KOPT-K1 (cell line): ENCODE data around the gene SORBS2.
"Not testable (repeated sequence)": the region's sequence is repeated elsewhere in the genome, so short reads cannot be mapped to it uniquely, and the experiment has no call there.

Experiments used
- H3K27ac ChIP-seq: fragments of 200-600 bp; sonication (generic); 2 replicates; pipeline ENCODE4 v1.5.1; 2016; ENCODE audit warnings: antibody characterized with exemption, mild to moderate bottlenecking, low read depth, low read length; ENCODE audit not compliant: poor library complexity, severe bottlenecking
- H3K36me3 ChIP-seq: fragments of 200-600 bp; sonication (generic); 2 replicates; pipeline ENCODE4 v1.5.1; 2017; ENCODE audit warnings: antibody characterized with exemption, mild to moderate bottlenecking, low read length, moderate library complexity; ENCODE audit not compliant: insufficient read depth
- H3K9me3 ChIP-seq: fragments of 200-600 bp; sonication (generic); 2 replicates; pipeline ENCODE4 v1.5.1; 2017; ENCODE audit warnings: antibody characterized with exemption, low read length, mild to moderate bottlenecking; ENCODE audit not compliant: insufficient read depth, poor library complexity, severe bottlenecking

SORBS2 gene

DNA sequence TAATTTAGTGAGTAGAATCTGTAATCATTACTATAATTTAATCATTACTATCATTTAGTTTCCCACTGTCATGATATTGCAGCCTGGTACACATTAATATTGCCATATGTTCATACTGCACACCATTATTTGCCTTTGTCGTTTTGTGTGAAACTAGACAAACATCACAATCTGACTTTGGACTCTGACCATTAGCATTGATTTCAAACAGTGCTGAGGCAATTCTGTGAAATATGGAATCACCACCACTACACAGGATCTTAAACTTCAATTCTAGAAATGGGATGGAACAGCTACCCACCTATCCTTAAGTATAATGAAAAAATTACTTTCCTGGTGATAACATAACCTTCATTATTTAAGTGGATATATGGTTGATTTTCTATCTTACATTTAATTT lies 98.3 kb downstream of the SORBS2 start:
- no peak overlapping the region for H3K27ac ChIP-seq

GRCh38 chr4:185713272-185713671 lies 98.7 kb downstream of the SORBS2 start:
- H3K27ac ChIP-seq, result no peak overlapping the region
- H3K9me3 ChIP-seq, result no peaks in the 10 kb centered on the region
- H3K36me3 ChIP-seq, result no peaks in the 10 kb centered on the region

More for the DNA sequence above, 98.3 kb downstream of the SORBS2 start:
- Histone ChIP-seq H3K9me3 (no peaks in the 10 kb centered on the region), H3K36me3 (no peaks in the 10 kb centered on the region)

DNA sequence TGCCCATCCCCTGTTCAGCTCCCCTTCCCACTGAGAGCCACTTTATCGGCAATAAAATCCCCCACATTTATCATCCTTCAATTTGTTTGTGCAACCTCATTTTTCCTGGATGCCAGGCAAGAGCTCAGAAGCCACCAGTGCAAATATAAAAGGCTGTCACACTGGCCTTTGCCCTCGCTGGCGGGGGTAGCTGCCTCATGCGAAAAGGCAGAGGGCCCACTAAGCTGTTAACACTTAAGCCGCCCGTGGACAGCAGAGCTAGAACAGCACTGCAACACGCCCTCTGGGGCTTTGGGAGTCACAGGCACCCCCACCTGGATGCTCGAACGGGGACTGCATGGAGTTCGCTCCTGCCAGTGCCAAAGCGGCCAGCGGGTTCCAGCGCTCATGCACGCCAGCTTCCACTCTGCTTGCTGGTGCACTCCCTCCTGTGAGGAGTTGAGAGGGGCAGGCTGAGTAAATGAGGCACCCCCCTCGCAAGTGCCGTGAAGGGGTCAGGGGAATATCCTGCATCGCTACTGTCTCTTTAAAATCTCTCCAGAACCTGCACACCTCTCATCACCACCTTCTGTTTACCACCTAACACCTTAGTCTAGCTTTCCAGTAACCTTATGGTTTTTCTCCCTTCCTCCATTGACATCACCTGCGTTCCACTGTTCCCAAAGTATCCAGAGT lies 99.5 kb downstream of the SORBS2 start:
- Histone ChIP-seq H3K9me3 (no peaks in the 10 kb centered on the region), H3K36me3 (no peaks in the 10 kb centered on the region), H3K27ac (no peak overlapping the region)

DNA sequence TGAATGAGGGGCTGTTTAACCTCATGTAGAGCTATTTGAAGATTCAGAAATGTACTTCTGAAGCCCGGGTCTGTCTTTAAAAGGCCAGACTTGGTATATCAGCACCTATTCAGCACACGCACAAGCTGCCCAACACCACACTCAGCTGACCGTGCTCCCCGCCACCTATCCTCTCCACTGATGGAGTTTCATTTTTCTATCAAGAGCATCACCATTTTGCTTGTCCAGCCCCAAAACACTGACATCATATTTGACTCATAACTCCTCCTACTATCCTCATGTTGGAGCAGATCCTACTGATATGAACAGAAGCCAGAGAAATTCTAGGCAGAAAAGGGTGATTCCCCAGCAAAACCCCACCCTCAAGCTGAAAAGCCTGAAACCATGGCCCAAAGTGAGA lies 100.3 kb downstream of the SORBS2 start:
- Histone ChIP-seq H3K9me3 (no peaks in the 10 kb centered on the region), H3K36me3 (no peaks in the 10 kb centered on the region), H3K27ac (no peak overlapping the region)

- Histone ChIP-seq H3K36me3 (no peaks in the 10 kb centered on the region), H3K9me3 (peaks cover 8% of the 10 kb centered on the region), H3K27ac (no peak overlapping the region)
These were observed 101.5 kb downstream of the SORBS2 start for GRCh38 chr4:185710487-185710995.

- Histone ChIP-seq H3K9me3 (peaks cover 13% of the 10 kb centered on the region), H3K36me3 (no peaks in the 10 kb centered on the region), H3K27ac (no peak overlapping the region)
These were observed 102.0 kb downstream of the SORBS2 start for GRCh38 chr4:185709802-185710486.

GRCh38 chr4:185708348-185708747 lies 103.6 kb downstream of the SORBS2 start:
- H3K27ac ChIP-seq, result no peak overlapping the region
- H3K36me3 ChIP-seq, result no peaks in the 10 kb centered on the region
- H3K9me3 ChIP-seq, result peaks cover 16% of the 10 kb centered on the region

- not testable (repeated sequence) for H3K27ac ChIP-seq, H3K36me3 ChIP-seq
- H3K9me3 ChIP-seq, result peaks cover 16% of the 10 kb centered on the region
These were observed 104.4 kb downstream of the SORBS2 start for GRCh38 chr4:185707622-185708021.

DNA sequence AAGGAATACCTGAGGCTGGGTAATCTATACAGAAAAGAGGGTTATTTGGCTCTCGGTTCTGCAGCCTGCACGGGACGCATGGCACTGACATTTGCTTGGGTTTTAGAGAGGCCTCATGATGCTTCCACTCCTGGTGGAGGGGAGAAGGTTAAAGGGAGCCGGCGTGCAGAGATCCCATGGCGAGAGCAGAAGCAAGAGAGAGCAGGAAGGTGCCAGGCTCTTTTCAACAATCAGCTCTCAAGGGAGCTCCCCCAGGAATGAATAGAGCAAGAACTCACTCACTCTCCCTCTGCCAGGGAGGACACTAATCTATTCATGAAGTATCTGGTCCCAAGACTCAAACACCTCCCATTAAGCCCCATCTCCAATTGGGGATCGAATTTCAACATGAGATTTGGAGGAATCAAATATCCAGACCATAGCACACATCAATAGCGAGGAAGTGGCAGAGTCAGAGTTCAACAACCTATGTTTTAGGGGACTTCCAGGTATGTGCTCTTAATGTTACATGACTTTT lies 109.8 kb downstream of the SORBS2 start:
- no peaks in the 10 kb centered on the region for H3K36me3 ChIP-seq
- H3K9me3 ChIP-seq, result peaks cover 16% of the 10 kb centered on the region
- no peak overlapping the region for H3K27ac ChIP-seq

DNA sequence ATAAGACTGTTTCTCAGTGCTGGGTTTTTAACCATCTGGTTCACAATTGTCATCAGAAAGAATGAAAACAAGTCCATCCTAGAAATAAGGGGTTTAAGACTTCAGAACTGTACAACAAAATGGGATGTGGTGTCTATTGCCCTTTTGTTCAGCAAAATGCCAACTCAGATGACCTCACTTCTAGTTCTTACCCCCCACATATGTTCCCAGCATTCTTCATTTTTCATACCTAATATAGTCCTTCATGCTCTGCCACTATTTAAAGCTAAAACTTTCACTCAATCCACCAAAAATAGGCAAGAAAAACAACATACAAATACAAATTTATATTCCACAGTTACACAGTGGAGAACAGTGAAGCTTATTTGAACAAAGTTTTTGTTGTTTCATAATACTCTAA lies 111.4 kb downstream of the SORBS2 start:
- H3K27ac ChIP-seq, result no peak overlapping the region
- H3K36me3 ChIP-seq, result no peaks in the 10 kb centered on the region
- peaks cover 9% of the 10 kb centered on the region for H3K9me3 ChIP-seq

DNA sequence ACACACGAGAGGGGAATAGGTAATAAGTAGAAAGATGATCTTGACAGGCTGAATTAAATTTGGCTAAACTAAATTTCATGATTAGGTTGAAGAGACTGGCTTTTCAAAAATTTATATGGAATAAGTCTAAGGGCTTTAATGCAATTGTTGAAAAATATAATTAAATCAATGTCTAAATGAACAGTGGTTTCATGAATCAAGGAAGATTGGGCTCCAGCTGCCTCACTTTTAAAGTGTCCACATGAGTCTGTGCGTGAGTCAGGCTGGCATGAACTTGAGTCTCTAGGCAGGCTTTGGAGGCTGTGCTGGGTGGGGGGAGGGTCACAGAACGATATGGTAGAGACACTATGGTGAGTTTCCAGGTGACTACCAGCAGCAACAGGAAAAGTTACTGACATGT lies 111.9 kb downstream of the SORBS2 start:
- Histone ChIP-seq H3K27ac (no peak overlapping the region), H3K36me3 (no peaks in the 10 kb centered on the region), H3K9me3 (peaks cover 3% of the 10 kb centered on the region)

DNA sequence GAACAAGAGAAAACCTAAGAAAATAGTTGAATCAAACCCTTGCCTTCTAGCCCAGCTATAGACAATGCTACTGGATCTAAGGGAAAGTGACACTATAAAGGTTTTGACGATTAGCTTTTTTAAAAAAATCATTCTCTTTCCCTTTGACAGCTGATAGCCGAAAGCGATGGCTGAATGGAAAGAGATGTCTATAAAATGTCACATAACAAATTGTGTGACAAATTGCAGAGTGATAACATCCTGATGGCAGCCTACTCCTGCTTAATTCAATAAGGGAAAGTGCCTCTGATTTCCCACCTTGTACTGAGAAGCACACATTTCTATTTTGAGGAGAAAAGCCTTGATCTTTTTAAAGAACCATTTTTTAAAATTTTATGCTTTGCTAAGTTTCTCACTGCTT lies 114.5 kb downstream of the SORBS2 start:
- Histone ChIP-seq H3K9me3 (no peaks in the 10 kb centered on the region), H3K36me3 (no peaks in the 10 kb centered on the region), H3K27ac (no peak overlapping the region)

GRCh38 chr4:185695743-185696142 lies 116.3 kb downstream of the SORBS2 start:
- Histone ChIP-seq H3K9me3 (no peaks in the 10 kb centered on the region), H3K27ac (no peak overlapping the region), H3K36me3 (no peaks in the 10 kb centered on the region)

- Histone ChIP-seq H3K36me3 (no peaks in the 10 kb centered on the region), H3K27ac (no peak overlapping the region), H3K9me3 (no peaks in the 10 kb centered on the region)
These were observed 118.3 kb downstream of the SORBS2 start for GRCh38 chr4:185693548-185694215.

GRCh38 chr4:185689407-185689806 lies 122.6 kb downstream of the SORBS2 start:
- H3K36me3 ChIP-seq, result no peaks in the 10 kb centered on the region
- no peaks in the 10 kb centered on the region for H3K9me3 ChIP-seq
- H3K27ac ChIP-seq, result no peak overlapping the region
